OCI-LY7 (cell line): ENCODE measurements around the gene TNNT1. TPM values are rescaled to one million over a fixed set of nuclear protein-coding genes. Genes with fewer than 3 reads are reported as not detected.
A peak's percentile ranks its signal among the peaks of the same experiment; 100 is the strongest.

Experiments
- BruUV-seq: library from RNA; stranded (reverse); fragments of 400-500 nt; replicated peaks from 2 replicates; lab custom pipeline; 2021; lab: Mats Ljungman, UMichigan
- CTCF ChIA-PET: fragments of 300-600 bp; sonication (Branson Sonifier 250); formaldehyde crosslinking; loops from one replicate; lab custom pipeline; 2022; ENCODE audit warnings: antibody characterized with exemption; ENCODE audit not compliant: unreplicated experiment; lab: Charles Lee
- POLR2A ChIA-PET: fragments of 300-600 bp; sonication (Branson Sonifier 250); formaldehyde crosslinking; loops from one replicate; lab custom pipeline; 2022; ENCODE audit warnings: antibody characterized with exemption; lab: Charles Lee
- DNase-seq: peaks from one replicate; pipeline ENCODE4 v3.0.0-alpha.2; 2015; ENCODE audit warnings: low spot score
- H2AFZ ChIP-seq: fragments of 200-600 bp; sonication (generic), shearing (Covaris generic); 2 replicates; pipeline ENCODE4 v1.6.1; 2014; ENCODE audit warnings: mild to moderate bottlenecking, antibody characterized with exemption, low read length, moderate library complexity
- H3K27ac ChIP-seq: fragments of 200-600 bp; sonication (generic); 2 replicates; pipeline ENCODE4 v1.5.1; 2014; ENCODE audit warnings: mixed run types, low read depth, mild to moderate bottlenecking, moderate library complexity, low read length, inconsistent platforms; ENCODE audit not compliant: poor library complexity, severe bottlenecking
- H3K36me3 ChIP-seq: fragments of 200-600 bp; sonication (generic); 2 replicates; pipeline ENCODE4 v1.6.1; 2014; ENCODE audit warnings: mild to moderate bottlenecking, antibody characterized with exemption, low read length, moderate library complexity, mixed read lengths; ENCODE audit not compliant: insufficient read depth
- H3K4me1 ChIP-seq: fragments of 200-600 bp; sonication (generic); 2 replicates; pipeline ENCODE4 v1.5.1; 2014; ENCODE audit warnings: mild to moderate bottlenecking, low read length; ENCODE audit not compliant: insufficient read depth, poor library complexity, severe bottlenecking
- H3K4me2 ChIP-seq: fragments of 200-600 bp; sonication (generic); 2 replicates; pipeline ENCODE4 v1.6.1; 2014; ENCODE audit warnings: mild to moderate bottlenecking, low read length
- H3K4me3 ChIP-seq: fragments of 200-600 bp; sonication (generic); 2 replicates; pipeline ENCODE4 v1.5.1; 2014; ENCODE audit warnings: mild to moderate bottlenecking, low read depth, low read length; ENCODE audit not compliant: poor library complexity, severe bottlenecking
- H3K79me2 ChIP-seq: fragments of 200-600 bp; sonication (generic); 2 replicates; pipeline ENCODE4 v1.6.1; 2016; ENCODE audit warnings: low read depth, mild to moderate bottlenecking, low read length, moderate library complexity, mixed read lengths; ENCODE audit not compliant: insufficient read depth
- H3K9me2 ChIP-seq: fragments of 200-600 bp; sonication (generic); 2 replicates; pipeline ENCODE4 v1.6.1; 2016; ENCODE audit warnings: mild to moderate bottlenecking, low read length, mixed read lengths; ENCODE audit not compliant: insufficient read depth
- H3K9me3 ChIP-seq: fragments of 200-600 bp; sonication (generic); 2 replicates; pipeline ENCODE4 v1.6.1; 2014; ENCODE audit warnings: mild to moderate bottlenecking, mixed run types, low read length, mixed read lengths
- H4K20me1 ChIP-seq: fragments of 200-600 bp; sonication (generic); 2 replicates; pipeline ENCODE4 v1.6.1; 2014; ENCODE audit warnings: mild to moderate bottlenecking, antibody characterized with exemption, low read length, moderate library complexity, mixed read lengths; ENCODE audit not compliant: insufficient read depth
- CTCF ChIP-seq: fragments of 200-600 bp; sonication (generic); conservative IDR thresholded peaks from 2 replicates; pipeline ENCODE4 v1.5.1; 2014; ENCODE audit warnings: mild to moderate bottlenecking, antibody characterized with exemption, low read length, moderate library complexity, mixed read lengths
- EZH2phosphoT487 ChIP-seq: fragments of 200-600 bp; sonication (generic); IDR thresholded peaks from 2 replicates; pipeline ENCODE4 v1.6.1; 2018; ENCODE audit warnings: low read depth, borderline replicate concordance, mild to moderate bottlenecking, mixed run types, antibody characterized with exemption, low read length, moderate library complexity, mixed read lengths
- intact Hi-C: fragments of 100-400 bp; cut with micrococcal nuclease; formaldehyde crosslinking; loops from one replicate; pipeline ENCODE4 v1.10.0; 2022; ENCODE audit not compliant: unreplicated experiment
- total RNA-seq, 2 experiments: library from RNA; depleted of rRNA in 1 of 2; stranded (reverse); fragments of >200 nt in 1 of 2; shearing (Covaris generic) in 1 of 2; gene quantifications; 2 replicates each; pipeline ENCODE4 v1.2.3, GENCODE V29; 2014 to 2022

Gene TNNT1
- total RNA-seq, 2 experiments from 2014 or later: 11.2 to 21.9 TPM

- Histone ChIP-seq H3K27ac (peak overlapping the region; percentile 71), H4K20me1 (no peaks in the 10 kb centered on the region), H3K4me1 (peaks cover 42% of the 10 kb centered on the region), H3K4me3 (no peak overlapping the region), H3K9me2 (no peaks in the 10 kb centered on the region), H2AFZ (no peak overlapping the region), H3K4me2 (peak overlapping the region; percentile 28; the same call in 1 of the 2 replicates), H3K36me3 (0 out of 2 replicates have a peak, but pooled peaks cover 6% of the 10 kb centered on the region), H3K79me2 (no peaks in the 10 kb centered on the region), H3K9me3 (peaks cover 7% of the 10 kb centered on the region)
- peak; percentile 73 for DNase-seq
- ChIA-PET POLR2A (interaction anchor here (0.6 kb wide), 1 partner anchor 471 kb away, joined by 4 read pairs; no protein-coding TSS in a partner anchor), CTCF (no interaction called here)
- no peak for TF ChIP-seq CTCF
- intact Hi-C loops: no loop called here
- no TSS peak for BruUV-seq
Observed at GRCh38 chr19:55153652-55154264, 4.8 kb upstream of the TNNT1 start.

GRCh38 chr19:55152017-55152416 is 3.0 kb upstream of the TNNT1 start:
- BruUV-seq: no TSS peak
- Histone ChIP-seq H3K9me3 (peaks cover 7% of the 10 kb centered on the region), H3K4me3 (peak overlapping the region; percentile 7), H3K9me2 (no peaks in the 10 kb centered on the region), H3K4me1 (peaks cover 50% of the 10 kb centered on the region), H2AFZ (peak overlapping the region; percentile 54; the same call in 1 of the 2 replicates), H3K4me2 (peak overlapping the region; percentile 13), H3K27ac (peak overlapping the region; percentile 71), H3K36me3 (0 out of 2 replicates have a peak, but pooled peaks cover 6% of the 10 kb centered on the region), H4K20me1 (no peaks in the 10 kb centered on the region), H3K79me2 (no peaks in the 10 kb centered on the region)
- peak; percentile 48 for DNase-seq
- ChIA-PET CTCF (interaction anchor here (1.2 kb wide), 1 partner anchor 9 kb away, joined by 3 read pairs; no protein-coding TSS in a partner anchor), POLR2A (interaction anchor here (0.6 kb wide), 1 partner anchor 261 kb away, joined by 4 read pairs; no protein-coding TSS in a partner anchor)
- TF ChIP-seq EZH2phosphoT487 (no peak), CTCF (no peak)
- intact Hi-C loops: no loop called here
